ENCODE data around the gene APBA2.
"Not testable (repeated sequence)": the region's sequence is repeated elsewhere in the genome, so short reads cannot be mapped to it uniquely, and the experiment has no call there.

The APBA2 gene

GRCh38 chr15:29045161-29045560 lies 159.4 kb downstream of the APBA2 start:
- DNase-seq, result not testable (repeated sequence)

- no peak for DNase-seq
Observed at GRCh38 chr15:29045717-29046116, 159.9 kb downstream of the APBA2 start.

GRCh38 chr15:29046281-29046810 lies 160.6 kb downstream of the APBA2 start:
- no peak for DNase-seq

GRCh38 chr15:29046977-29047376 lies 161.2 kb downstream of the APBA2 start:
- DNase-seq, result no peak

GRCh38 chr15:29048011-29048410 lies 162.2 kb downstream of the APBA2 start:
- DNase-seq, result no peak

GRCh38 chr15:29050870-29051269 lies 165.1 kb downstream of the APBA2 start:
- DNase-seq, result no peak

- no peak for DNase-seq
Observed at GRCh38 chr15:29051422-29051821, 165.6 kb downstream of the APBA2 start.

GRCh38 chr15:29053006-29053405 lies 167.2 kb downstream of the APBA2 start:
- no peak for DNase-seq

- DNase-seq, result no peak
Observed at GRCh38 chr15:29053661-29054131, 167.9 kb downstream of the APBA2 start.

GRCh38 chr15:29054171-29055045 lies 168.6 kb downstream of the APBA2 start:
- DNase-seq, result no peak

GRCh38 chr15:29055876-29056275 lies 170.1 kb downstream of the APBA2 start:
- no peak for DNase-seq

- DNase-seq, result no peak
Observed at GRCh38 chr15:29056839-29057450, 171.2 kb downstream of the APBA2 start.

GRCh38 chr15:29057856-29058255 lies 172.1 kb downstream of the APBA2 start:
- DNase-seq, result no peak

- DNase-seq, result no peak
Observed at GRCh38 chr15:29058903-29059539, 173.2 kb downstream of the APBA2 start.

- DNase-seq, result no peak
Observed at GRCh38 chr15:29059871-29060640, 174.3 kb downstream of the APBA2 start.

- no peak for DNase-seq
Observed at GRCh38 chr15:29061746-29062145, 176.0 kb downstream of the APBA2 start.

- no peak for DNase-seq
Observed at GRCh38 chr15:29062179-29062591, 176.4 kb downstream of the APBA2 start.

- no peak for DNase-seq
Observed at GRCh38 chr15:29062626-29063025, 176.9 kb downstream of the APBA2 start.

- no peak for DNase-seq
Observed at GRCh38 chr15:29063646-29064045, 177.9 kb downstream of the APBA2 start.

GRCh38 chr15:29064290-29064689 lies 178.5 kb downstream of the APBA2 start:
- no peak for DNase-seq

- DNase-seq, result no peak
Observed at GRCh38 chr15:29064731-29065130, 179.0 kb downstream of the APBA2 start.

- no peak for DNase-seq
Observed at GRCh38 chr15:29065571-29065970, 179.8 kb downstream of the APBA2 start.

GRCh38 chr15:29066310-29066709 lies 180.5 kb downstream of the APBA2 start:
- no peak for DNase-seq

Data from NCI-H146 (cell line).